GM12892 (cell line): ENCODE results near the gene VSIG10L. TPM values are rescaled to one million over a fixed set of nuclear protein-coding genes. Genes with fewer than 3 reads are reported as not detected.
A peak's percentile ranks its signal among the peaks of the same experiment; 100 is the strongest.

Experiments
- DNase-seq: peaks from one replicate; pipeline ENCODE4 v3.0.0; 2011; ENCODE audit not compliant: insufficient read length
- FAIRE-seq: peaks from 2 replicates; lab custom pipeline; 2011; peaks lifted over from hg19 to GRCh38; lab: Jason Lieb, UNC
- POLR2A ChIP-seq: IDR thresholded peaks from 2 replicates; pipeline ENCODE4 v1.6.1; 2011; ENCODE audit warnings: low read depth, low read length, control low read depth
- POLR2AphosphoS5 ChIP-seq: IDR thresholded peaks from 2 replicates; pipeline ENCODE4 v1.6.1; 2011; ENCODE audit warnings: low read depth, low read length, control low read depth
- TAF1 ChIP-seq: IDR thresholded peaks from 2 replicates; pipeline ENCODE4 v1.6.1; 2011; ENCODE audit warnings: low read depth, mild to moderate bottlenecking, control low read depth, low read length, borderline replicate concordance
- polyA plus RNA-seq: library from polyadenylated mRNA; unstranded; fragments of >200 nt; gene quantifications from one replicate; pipeline ENCODE4 v1.2.1, GENCODE V29; 2012; ENCODE audit warnings: missing spikeins, inconsistent platforms; ENCODE audit not compliant: missing spikeins

The VSIG10L gene
- polyA plus RNA-seq: 0.28 TPM

DNA sequence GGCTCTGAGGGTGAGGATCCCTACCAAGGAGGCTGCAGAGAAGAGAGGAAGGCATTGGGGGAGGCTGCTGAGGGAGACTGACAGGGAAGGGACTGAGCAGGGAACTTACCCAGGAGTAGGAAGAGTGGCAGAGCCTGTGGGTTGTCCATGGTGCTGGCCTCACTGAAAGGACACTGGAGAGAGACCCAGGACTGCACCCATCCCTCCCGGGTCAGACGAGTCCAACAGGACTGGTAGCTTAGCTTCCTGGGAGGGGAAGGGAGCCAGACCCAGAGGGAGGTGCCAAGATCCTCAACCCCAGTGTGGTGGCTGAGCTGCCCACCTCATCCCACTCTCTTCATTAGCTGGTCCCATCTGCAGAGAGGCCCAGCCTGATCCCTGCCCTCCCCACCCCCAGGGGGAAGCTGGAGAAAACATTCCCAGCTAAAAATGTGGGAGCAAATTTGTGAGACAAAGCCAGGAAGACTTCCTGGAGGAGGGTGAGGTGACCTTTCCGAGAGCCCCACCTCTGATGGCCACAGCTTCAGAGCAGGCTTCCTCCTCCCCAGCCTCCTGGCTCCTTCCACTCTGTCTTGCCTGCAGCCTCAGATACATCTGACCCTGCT, at the start of gene VSIG10L:
Gene VSIG10L (minus strand): TSS at position 164 of the 605 bp plus-strand sequence. CDS start 15 bp downstream, at position 149.
- no peak for FAIRE-seq
- no peak for DNase-seq
- no peak for TF ChIP-seq TAF1
- no peak for TF ChIP-seq POLR2A
- TF ChIP-seq POLR2AphosphoS5: no peak

GRCh38 chr19:51391073-51391611, 49.2 kb upstream of the VSIG10L start:
- FAIRE-seq (no peak), DNase-seq (no peak)
- no peak for TF ChIP-seq TAF1
- TF ChIP-seq POLR2AphosphoS5: no peak
- no peak for TF ChIP-seq POLR2A

DNA sequence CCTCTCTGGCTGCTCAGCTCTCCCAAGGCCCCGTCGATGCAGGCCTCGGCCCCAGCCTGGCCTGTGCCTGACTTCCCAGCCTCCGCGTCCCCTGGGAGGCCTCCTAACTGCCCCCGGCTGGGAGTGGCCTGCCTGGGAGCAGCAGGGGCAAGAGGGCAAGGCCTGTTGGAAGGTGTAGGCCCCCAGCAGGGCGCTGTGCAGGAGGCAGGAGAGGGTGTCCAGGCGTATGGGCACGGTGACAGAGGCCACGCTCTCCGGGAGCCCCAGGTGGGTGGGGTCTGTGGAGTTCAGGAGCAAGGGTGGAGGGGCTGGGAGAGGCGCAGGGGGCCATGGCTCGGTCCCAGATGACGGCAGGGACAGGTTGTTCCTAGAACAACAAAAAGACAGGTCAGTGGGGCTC, 47.2 kb upstream of the VSIG10L start:
- no peak for TF ChIP-seq TAF1
- no peak for TF ChIP-seq POLR2A
- no peak for TF ChIP-seq POLR2AphosphoS5
- FAIRE-seq (no peak), DNase-seq (no peak)

DNA sequence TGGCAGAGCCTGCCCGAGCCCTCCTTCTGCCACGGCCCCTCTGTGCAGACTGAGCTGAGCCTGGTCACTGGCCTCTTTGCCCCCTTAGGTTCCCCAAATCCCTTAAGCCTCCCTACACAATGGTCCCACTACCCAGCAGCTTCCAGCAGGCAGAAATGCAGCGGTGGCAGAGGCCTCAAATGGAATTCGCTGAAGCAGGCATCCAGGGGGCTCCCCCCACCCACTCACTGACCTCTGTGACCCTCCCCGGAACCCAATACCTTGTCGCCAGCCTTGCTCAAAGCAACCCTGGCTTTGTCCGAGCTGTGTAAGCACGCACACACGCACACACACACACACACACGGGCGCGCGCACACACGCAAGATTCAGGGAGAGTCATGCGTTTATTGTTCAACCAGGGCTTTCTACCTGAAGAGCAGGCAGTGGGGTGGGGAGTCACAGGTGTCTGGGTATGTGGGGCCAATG, 46.0 kb upstream of the VSIG10L start, which contains the start of gene LIM2:
Gene LIM2 (minus strand): TSS at position 51 of the 466 bp plus-strand sequence. CDS start 531 bp downstream, outside the sequence.
- no peak for TF ChIP-seq TAF1
- no peak for TF ChIP-seq POLR2AphosphoS5
- no peak for TF ChIP-seq POLR2A
- no peak for FAIRE-seq

GRCh38 chr19:51386882-51387520, 45.1 kb upstream of the VSIG10L start:
- no peak for DNase-seq
- FAIRE-seq: no peak
- TF ChIP-seq POLR2A (no peak), TAF1 (no peak), POLR2AphosphoS5 (no peak)

More for the DNA sequence above, 46.0 kb upstream of the VSIG10L start, which contains the start of gene LIM2:
- DNase-seq: no peak

- FAIRE-seq (no peak), DNase-seq (no peak)
- no peak for TF ChIP-seq TAF1
- TF ChIP-seq POLR2A: no peak
- TF ChIP-seq POLR2AphosphoS5: no peak
Measured at GRCh38 chr19:51382004-51382403, 40.1 kb upstream of the VSIG10L start.

- TF ChIP-seq TAF1 (no peak), POLR2A (no peak), POLR2AphosphoS5 (no peak)
- FAIRE-seq: no peak
- no peak for DNase-seq
Measured at GRCh38 chr19:51380379-51380778, 38.4 kb upstream of the VSIG10L start.

DNA sequence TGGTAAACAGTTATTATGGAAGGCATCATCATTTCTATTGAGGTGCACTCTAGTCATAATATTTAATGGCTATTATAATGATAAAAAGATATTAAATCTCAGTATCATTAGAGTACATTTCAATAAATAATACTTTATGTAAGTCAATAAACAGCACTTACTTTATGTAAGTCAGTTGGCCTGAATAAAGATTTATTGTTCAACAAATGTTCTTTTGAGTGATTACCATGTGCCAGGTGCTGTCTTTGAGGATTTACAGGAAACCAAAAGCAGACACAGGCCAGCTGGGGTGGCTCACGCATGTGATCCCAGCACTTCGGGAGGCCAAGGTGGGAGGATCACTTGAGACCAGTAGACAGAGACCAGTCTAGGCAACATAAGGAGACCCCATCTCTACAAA, 35.5 kb upstream of the VSIG10L start:
- DNase-seq: no peak
- no peak for TF ChIP-seq POLR2AphosphoS5
- no peak for TF ChIP-seq POLR2A
- TF ChIP-seq TAF1: no peak
- FAIRE-seq: no peak

- FAIRE-seq (peak; percentile 70), DNase-seq (no peak)
Measured at GRCh38 chr19:51375504-51376221, 33.7 kb upstream of the VSIG10L start.

GRCh38 chr19:51372649-51373504, 30.9 kb upstream of the VSIG10L start, which contains the start of gene NKG7:
TSS of gene NKG7 (minus strand) at chr19:51372654. CDS start at chr19:51372535, 119 bp downstream.
- DNase-seq (no peak), FAIRE-seq (peak; percentile 73)
- TF ChIP-seq TAF1: no peak
- no peak; the same call in 1 of the 2 replicates for TF ChIP-seq POLR2A
- no peak for TF ChIP-seq POLR2AphosphoS5

More at GRCh38 chr19:51375504-51376221, 33.7 kb upstream of the VSIG10L start:
- TF ChIP-seq POLR2A (no peak), POLR2AphosphoS5 (no peak), TAF1 (no peak)
